Thoracic aorta (tissue), 2 donors: ENCODE measurements around the gene SLC1A7. TPM values are rescaled to one million over a fixed set of nuclear protein-coding genes. Genes with fewer than 3 reads are reported as not detected.

Experiments
- ATAC-seq: fragments of 150-250 bp; one replicate; pipeline ENCODE4 v1.8.0; 2017; ENCODE audit warnings: low read depth; ENCODE audit not compliant: insufficient number of reproducible peaks, low FRiP score
- DNase-seq: peaks from one replicate; pipeline ENCODE4 v3.0.0-alpha.2; 2020; ENCODE audit warnings: low spot score
- H3K27ac ChIP-seq, 2 donors: fragments of 200-600 bp; sonication (generic); 1 replicate in 1 of 2; 2 replicates in 1 of 2; pipeline ENCODE4 v1.5.1; 2016; ENCODE audit warnings: mild to moderate bottlenecking in 2 of 2, moderate library complexity in 2 of 2
- H3K27me3 ChIP-seq: fragments of 200-600 bp; sonication (generic); replicated peaks from 2 replicates; pipeline ENCODE4 v1.6.0; 2016; ENCODE audit warnings: mild to moderate bottlenecking; ENCODE audit not compliant: insufficient read depth
- H3K36me3 ChIP-seq: fragments of 200-600 bp; sonication (generic); one replicate; pipeline ENCODE4 v1.5.1; 2016
- H3K4me1 ChIP-seq, 2 donors: fragments of 200-600 bp; sonication (generic); 1 replicate in 1 of 2; 2 replicates in 1 of 2; pipeline versions ENCODE4 v1.5.1 to v1.6.0; 2016; ENCODE audit warnings: low read depth in 2 of 2, mild to moderate bottlenecking in 1 of 2; ENCODE audit not compliant: control insufficient read depth in 1 of 2
- H3K4me3 ChIP-seq: fragments of 200-600 bp; sonication (generic); 2 replicates; pipeline ENCODE4 v1.5.1; 2016; ENCODE audit warnings: mild to moderate bottlenecking
- H3K9me3 ChIP-seq: fragments of 200-600 bp; sonication (generic); 2 replicates; pipeline ENCODE4 v1.5.1; 2016
- CTCF ChIP-seq: fragments of 200-600 bp; sonication (generic); IDR thresholded peaks from one replicate; pipeline ENCODE4 v1.5.1; 2019; ENCODE audit warnings: antibody characterized with exemption
- total RNA-seq, 2 donors: library from RNA; depleted of rRNA; stranded (reverse); fragments of >200 nt; gene quantifications; one replicate each; pipeline versions ENCODE4 v1.1.0 to v1.2.3, GENCODE V29; 2016

SLC1A7 gene
- total RNA-seq, 2 donors from 2014 or later: 0.42 to 3.0 TPM

GRCh38 chr1:53063744-53064515, 78.5 kb downstream of the SLC1A7 start:
- no peak for DNase-seq
- ATAC-seq: no peak
- Histone ChIP-seq H3K36me3 (no peaks in the 10 kb centered on the region), H3K27ac (no peak overlapping the region), H3K27me3 (no peaks in the 10 kb centered on the region), H3K4me1 (peaks cover 0 to 21% of the 10 kb centered on the region in 2 donors), H3K9me3 (no peaks in the 10 kb centered on the region), H3K4me3 (no peak overlapping the region)
- TF ChIP-seq CTCF: no peak

GRCh38 chr1:53062708-53063591, 79.5 kb downstream of the SLC1A7 start:
- no peak for ATAC-seq
- H3K4me3 ChIP-seq: peak overlapping the region; percentile 79
- TF ChIP-seq CTCF: no peak
- H3K27ac ChIP-seq: no peak overlapping the region
- H3K36me3 ChIP-seq: no peaks in the 10 kb centered on the region
- no peaks in the 10 kb centered on the region for H3K9me3 ChIP-seq
- no peak for DNase-seq
- peaks cover 0 to 21% of the 10 kb centered on the region in 2 donors for H3K4me1 ChIP-seq
- no peaks in the 10 kb centered on the region for H3K27me3 ChIP-seq

GRCh38 chr1:53061859-53062707, 80.4 kb downstream of the SLC1A7 start, which contains the start of gene PODN:
TSS of gene PODN (plus strand) at chr1:53062213. CDS start at chr1:53069856, 7,643 bp downstream.
- Histone ChIP-seq H3K9me3 (no peaks in the 10 kb centered on the region), H3K4me1 (peaks cover 0 to 28% of the 10 kb centered on the region in 2 donors), H3K36me3 (no peaks in the 10 kb centered on the region), H3K4me3 (peak within 1 kb of the TSS; percentile 79), H3K27ac (no peak within 1 kb of the TSS), H3K27me3 (no peaks in the 10 kb centered on the region)
- no peak for DNase-seq
- no peak for TF ChIP-seq CTCF
- no peak for ATAC-seq

- no peak for ATAC-seq
- Histone ChIP-seq H3K27me3 (no peaks in the 10 kb centered on the region), H3K36me3 (no peaks in the 10 kb centered on the region), H3K4me3 (peak overlapping the region; percentile 79), H3K27ac (no peak overlapping the region), H3K9me3 (no peaks in the 10 kb centered on the region), H3K4me1 (peaks cover 0 to 28% of the 10 kb centered on the region in 2 donors)
- TF ChIP-seq CTCF: no peak
- no peak for DNase-seq
Measured at GRCh38 chr1:53061123-53061858, 81.1 kb downstream of the SLC1A7 start.
